Pulmonary artery endothelial cell (primary cell): Measurements from ENCODE around the gene RPS29. TPM values are rescaled to one million over a fixed set of nuclear protein-coding genes. Genes with fewer than 3 reads are reported as not detected.

Experiments used
- DNase-seq: peaks from one replicate; pipeline ENCODE4 v3.0.0-alpha.2; 2011; ENCODE audit warnings: low read depth, low spot score
- total RNA-seq: library from RNA; depleted of rRNA; stranded (reverse); fragments of >200 nt; gene quantifications from 2 replicates; pipeline ENCODE4 v1.2.3, GENCODE V29; 2014

Gene RPS29
- total RNA-seq, 1 donor from 2014 or later, result 1,766 TPM

DNA sequence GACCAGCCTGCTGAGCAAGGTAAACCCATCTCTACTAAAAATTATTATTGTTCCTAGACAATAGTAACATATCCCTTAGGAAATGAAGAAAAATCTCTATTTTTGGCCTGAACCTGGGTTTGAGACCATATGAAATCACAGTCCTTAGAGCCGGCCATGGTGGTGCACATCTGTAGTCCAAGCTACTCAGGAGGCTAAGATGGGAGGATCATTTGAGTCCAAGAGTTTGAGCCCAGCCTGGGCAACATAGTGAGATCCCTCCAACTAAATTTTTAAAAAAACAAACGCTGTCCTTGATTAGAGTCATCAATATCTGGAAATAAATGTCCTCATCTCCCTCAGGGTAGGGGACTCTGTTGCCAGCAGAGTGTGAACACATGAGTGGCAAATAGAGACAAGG, 34.6 kb downstream of the RPS29 start:
- DNase-seq, result no peak

DNA sequence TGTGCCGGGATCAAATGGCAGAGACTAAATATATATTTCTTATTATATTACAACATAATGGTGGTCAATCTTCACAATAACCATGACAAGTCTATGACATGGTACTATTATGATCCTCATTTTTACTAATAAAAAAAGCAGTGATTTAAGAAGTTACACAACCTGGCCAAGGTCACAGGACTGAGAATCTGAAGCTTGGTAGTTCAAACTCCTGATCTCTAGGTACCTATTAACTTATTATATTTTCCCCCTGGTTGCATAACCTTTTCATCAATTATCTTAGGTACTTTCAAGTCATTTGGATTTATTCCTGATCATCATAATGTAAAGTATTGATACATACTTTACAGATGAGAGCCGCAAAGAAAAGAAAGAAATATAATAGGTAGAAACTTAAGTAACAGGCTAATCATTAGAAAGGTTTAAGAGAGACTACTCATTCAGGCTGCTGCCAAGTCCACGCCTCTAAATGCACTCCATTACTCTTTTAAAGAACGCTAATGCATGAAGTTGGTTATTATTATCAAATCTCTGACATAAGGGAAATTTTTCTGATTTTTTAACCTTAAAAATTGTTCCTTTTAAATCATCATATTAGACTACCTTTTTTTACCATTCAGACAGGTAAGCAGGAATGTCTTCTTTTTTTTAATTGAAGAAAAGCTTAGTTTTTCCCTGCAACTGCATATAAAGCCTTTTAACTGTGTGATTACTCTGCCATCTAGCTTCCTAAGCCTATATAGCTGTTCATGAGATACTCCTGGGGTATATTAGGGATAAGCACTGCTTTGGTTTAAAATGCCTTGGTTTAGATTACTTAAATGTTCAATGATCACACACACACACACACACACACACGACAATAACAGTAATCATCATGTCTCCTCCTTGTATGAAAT, 35.6 kb downstream of the RPS29 start:
- DNase-seq, result no peak

DNA sequence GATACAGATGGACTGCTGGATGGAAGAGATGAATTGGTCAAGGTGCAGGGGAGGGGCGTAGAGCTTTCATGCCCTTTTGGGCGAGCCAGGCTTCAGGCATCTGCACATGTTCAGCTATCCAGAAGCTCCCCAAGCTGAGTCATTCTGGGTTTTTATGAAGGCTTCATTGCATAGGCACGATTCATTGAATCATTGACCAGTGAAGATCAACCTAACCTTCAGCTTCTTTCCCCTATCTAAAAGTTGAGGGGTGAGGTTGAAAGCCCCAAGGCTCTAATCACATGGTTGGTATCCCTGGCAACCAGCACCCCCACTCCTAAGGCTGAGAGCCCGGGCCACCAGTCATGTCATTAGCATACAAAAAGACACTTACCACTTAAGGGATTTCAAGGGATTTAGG, 36.3 kb downstream of the RPS29 start:
- no peak for DNase-seq

DNA sequence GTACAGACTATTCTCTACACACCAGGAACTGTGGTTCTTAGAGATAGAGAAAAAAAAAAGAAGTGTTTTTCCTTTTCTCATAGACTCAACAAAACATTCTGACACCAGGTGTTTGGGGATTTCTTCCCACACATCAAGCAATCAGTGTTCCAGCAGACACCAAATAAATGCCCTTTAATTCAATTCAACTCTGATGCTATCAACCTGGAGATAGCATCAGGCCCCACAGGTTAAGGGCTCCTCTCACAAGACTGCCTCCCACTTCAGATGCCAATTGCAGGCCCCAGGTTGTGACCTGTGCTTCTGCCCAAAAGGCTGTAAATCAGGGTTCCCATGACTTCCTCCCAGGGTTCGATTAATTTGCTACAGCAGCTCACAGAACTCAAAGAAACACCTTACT, 36.7 kb downstream of the RPS29 start:
- no peak for DNase-seq

DNA sequence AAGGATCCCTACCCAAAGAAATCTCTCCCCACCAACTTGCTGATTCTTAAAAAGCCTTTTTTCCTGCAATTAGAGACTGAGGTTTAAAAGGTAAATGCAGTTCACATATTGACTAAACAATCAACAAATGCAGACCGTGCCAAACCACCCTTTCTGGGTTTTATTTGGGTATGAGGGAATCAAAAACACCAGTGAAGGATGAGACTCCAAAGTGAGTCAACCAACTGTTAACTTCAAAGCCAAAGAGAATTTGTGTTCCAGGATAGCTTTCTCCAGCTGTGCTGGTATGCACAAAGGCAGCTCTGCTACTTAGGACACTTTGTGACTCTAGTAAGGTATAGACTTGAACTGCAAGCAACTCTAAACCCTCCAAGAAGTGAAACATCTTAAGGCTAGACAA, 39.4 kb downstream of the RPS29 start:
- DNase-seq, result no peak

DNA sequence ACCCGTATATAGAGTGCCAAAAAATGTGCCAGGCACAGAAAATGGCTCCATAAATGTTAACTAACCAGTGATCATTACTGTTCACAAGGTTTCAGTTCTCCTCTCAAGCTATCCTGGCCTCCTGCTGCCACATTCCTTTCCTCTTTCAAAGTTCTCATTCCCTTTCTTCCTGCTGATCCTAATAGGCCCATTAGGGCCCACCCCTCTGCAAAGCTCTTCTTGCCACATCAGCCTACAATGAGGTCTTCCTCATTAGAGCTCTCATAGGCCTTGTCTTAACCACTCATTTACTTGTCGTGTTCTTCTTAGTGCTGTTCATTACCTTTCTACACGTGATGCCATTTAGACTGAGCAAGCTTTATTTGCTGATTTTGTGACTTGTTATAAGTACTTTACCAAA, 40.5 kb downstream of the RPS29 start:
- DNase-seq, result no peak

DNA sequence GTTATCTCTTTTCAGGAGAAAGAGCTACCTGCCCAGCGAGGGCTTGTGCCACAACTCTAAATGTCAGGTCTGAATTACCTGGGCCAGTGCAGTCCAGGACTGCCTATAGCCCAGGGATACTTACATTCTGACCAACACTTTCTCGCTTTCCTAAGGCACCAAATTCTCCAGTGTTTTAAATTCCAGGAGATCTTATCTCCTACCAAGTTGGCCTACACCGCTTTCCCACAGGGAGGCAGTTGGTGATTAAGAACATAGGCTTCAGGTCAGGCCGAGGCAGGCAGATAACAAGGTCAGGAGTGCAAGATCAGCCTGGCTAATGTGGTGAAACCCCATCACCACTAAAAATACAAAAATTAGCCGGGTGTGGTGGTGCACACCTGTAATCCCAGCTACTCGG, 41.1 kb downstream of the RPS29 start:
- no peak for DNase-seq

DNA sequence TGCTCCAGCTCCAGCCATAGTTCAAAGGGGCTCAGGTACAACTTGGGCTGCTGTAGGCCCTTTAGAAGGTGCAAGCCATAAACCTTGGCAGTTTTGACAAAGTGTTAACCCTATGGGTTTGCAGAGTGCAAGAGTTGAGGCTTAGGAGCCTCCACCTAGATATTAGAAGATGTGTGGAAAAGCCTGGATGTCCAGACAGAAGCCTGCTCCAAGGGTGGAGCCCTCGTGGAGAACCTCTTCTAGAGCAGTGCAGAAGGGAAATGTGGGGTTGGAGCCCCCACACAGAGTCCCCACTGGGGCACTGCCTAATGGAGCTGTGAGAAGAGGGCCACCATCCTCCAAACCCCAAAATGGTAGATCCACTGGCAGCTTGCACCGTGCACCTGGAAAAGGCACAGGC, 45.1 kb downstream of the RPS29 start:
- DNase-seq, result no peak

DNA sequence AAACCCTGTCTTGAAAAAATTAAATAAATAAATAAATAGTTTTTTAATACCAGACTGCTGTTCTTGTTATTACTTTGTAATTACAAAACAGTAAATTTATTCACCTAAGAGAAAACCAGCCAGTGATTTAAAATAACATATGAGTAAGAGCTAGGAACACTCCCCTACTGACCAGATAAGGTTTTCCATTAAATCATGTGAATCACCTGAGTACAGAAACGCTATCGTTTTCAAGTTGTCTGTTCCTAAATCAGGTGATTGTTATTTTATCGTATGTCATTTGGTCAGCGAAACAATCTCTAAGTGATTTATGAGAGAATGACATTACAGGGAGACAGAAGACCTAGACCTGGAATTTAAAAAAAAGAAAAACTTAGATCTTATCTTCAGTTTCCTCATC, 47.3 kb downstream of the RPS29 start:
- DNase-seq, result no peak

Other genes with a start within 250 kb of the RPS29 start
- gene LRR1, start 12.6 kb upstream of the RPS29 start, total RNA-seq, result 36.1 and 46.7 TPM in 2 replicates
- 352 and 392 TPM in 2 replicates for gene RPL36AL, start 34.2 kb upstream of the RPS29 start, total RNA-seq
- gene MGAT2, start 34.4 kb upstream of the RPS29 start, total RNA-seq, result 105 and 127 TPM in 2 replicates
- 10.2 TPM in 2 replicates for gene DNAAF2, start 48.9 kb upstream of the RPS29 start, total RNA-seq
- gene POLE2, start 101.8 kb upstream of the RPS29 start, total RNA-seq, result 14.8 and 18.2 TPM in 2 replicates
- 1.2 and 2.0 TPM in 2 replicates for gene KLHDC1, start 106.7 kb upstream of the RPS29 start, total RNA-seq
- gene KLHDC2, start 181.8 kb upstream of the RPS29 start, total RNA-seq, result 65.6 and 75.8 TPM in 2 replicates